ENCODE measurements around the gene HOXA7.
A peak's percentile ranks its signal among the peaks of the same experiment; 100 is the strongest.

- peak; percentile 90 to 97 for TF ChIP-seq CTCF (conservative IDR thresholded peaks at IDR 0.05; ENCODE audit: low read depth in 2 of 2)
- no peak for TF ChIP-seq CREB1 (CRISPR knock-in tag; IDR thresholded peaks at IDR 0.05; ENCODE audit: low read depth)
- no peak for TF ChIP-seq ZNF462 (CRISPR knock-in tag; IDR thresholded peaks at IDR 0.05)
- no peak for TF ChIP-seq REST (IDR thresholded peaks at IDR 0.05; ENCODE audit: unreplicated experiment)
- peak; percentile 67 for TF ChIP-seq EZH2 (IDR thresholded peaks at IDR 0.05; ENCODE audit: low read depth, unreplicated experiment)
- TF ChIP-seq ZNF114 (CRISPR knock-in tag; IDR thresholded peaks at IDR 0.05) = no peak
- TF ChIP-seq POLR2AphosphoS5 (IDR thresholded peaks at IDR 0.05; ENCODE audit: low read depth) = no peak
These were observed 39.9 kb upstream of the HOXA7 start for GRCh38 chr7:27196287-27196767.

All from GM23338 (cell line).